Esophagus squamous epithelium (tissue), 5 donors: ENCODE data around the gene SSH3. TPM values are rescaled to one million over a fixed set of nuclear protein-coding genes. Genes with fewer than 3 reads are reported as not detected.

ENCODE experiments used
- DNase-seq: peaks from one replicate; lab custom pipeline; 2025; lab: John Stamatoyannopoulos, UW
- H3K27ac ChIP-seq, 4 donors: fragments of 200-600 bp; sonication (generic); one replicate each; pipeline ENCODE4 v1.5.1; 2016 to 2019; ENCODE audit warnings: mild to moderate bottlenecking in 1 of 4
- H3K27me3 ChIP-seq, 4 donors: fragments of 200-600 bp; sonication (generic); 1 replicate in 3 of 4; 2 replicates in 1 of 4; pipeline versions ENCODE4 v1.5.1 to v1.6.0; 2017 to 2021; ENCODE audit warnings: antibody characterized with exemption in 1 of 4
- H3K36me3 ChIP-seq, 3 donors: fragments of 200-600 bp; sonication (generic); one replicate each; pipeline ENCODE4 v1.5.1; 2016 to 2019
- H3K4me1 ChIP-seq, 3 donors: fragments of 200-600 bp; sonication (generic); one replicate each; pipeline ENCODE4 v1.5.1; 2017 to 2019
- H3K4me3 ChIP-seq, 4 donors: fragments of 200-600 bp; sonication (generic); 1 replicate in 3 of 4; 2 replicates in 1 of 4; pipeline ENCODE4 v1.5.1; 2016 to 2019; ENCODE audit warnings: mild to moderate bottlenecking in 2 of 4, moderate library complexity in 1 of 4
- H3K9me3 ChIP-seq, 3 donors: fragments of 200-600 bp; sonication (generic); one replicate each; pipeline ENCODE4 v1.5.1; 2016 to 2019
- CTCF ChIP-seq, 6 experiments: fragments of 450-650 bp in 4 of 6; fragments of 200-600 bp in 2 of 6; sonication (generic) in 2 of 6; IDR thresholded peaks; one replicate each; pipeline ENCODE4 v1.5.1; 2016 to 2019; ENCODE audit warnings: antibody characterized with exemption in 6 of 6, mild to moderate bottlenecking in 4 of 6, moderate library complexity in 4 of 6
- POLR2A ChIP-seq, 4 donors: fragments of 450-650 bp; IDR thresholded peaks; one replicate each; pipeline ENCODE4 v1.6.1; 2017; ENCODE audit warnings: antibody characterized with exemption in 4 of 4, mild to moderate bottlenecking in 4 of 4, moderate library complexity in 3 of 4
- WGBS, 2 donors: methylation state at CpG; one replicate each; pipeline ENCODE4 v1.1.5; 2018; 5-methylcytosine and 5-hydroxymethylcytosine counted together
- intact Hi-C: fragments of 100-400 bp; cut with DNase I; formaldehyde crosslinking; loops from one replicate; pipeline ENCODE4 v1.15.0; 2022
- total RNA-seq, 4 donors: library from RNA; depleted of rRNA; stranded (reverse); fragments of >200 nt; gene quantifications; one replicate each; pipeline ENCODE4 v1.1.0, GENCODE V29; 2016
- donor health status: DM: yes; HTN: yes; CAD: no.

The SSH3 gene
- total RNA-seq, 4 donors from 2014 or later: 51.4 to 78.4 (median 64.8) TPM

GRCh38 chr11:67322049-67322448, 18.7 kb downstream of the SSH3 start:
- no peak for TF ChIP-seq POLR2A (IDR thresholded peaks at IDR 0.05)
- no peak for TF ChIP-seq CTCF (IDR thresholded peaks at IDR 0.05)

GRCh38 chr11:67323526-67323925, 20.2 kb downstream of the SSH3 start:
- no peak for DNase-seq
- TF ChIP-seq CTCF (IDR thresholded peaks at IDR 0.05) (no peak), POLR2A (IDR thresholded peaks at IDR 0.05) (no peak)
- H3K4me3 ChIP-seq: no peak overlapping the region
- peaks cover 0 to 27% (median 0%) of the 10 kb centered on the region in 3 donors for H3K36me3 ChIP-seq
- WGBS, 2 donors: 84 to 94% methylated on average over 7 of the region's 7 CpGs
- no peaks in the 10 kb centered on the region for H3K9me3 ChIP-seq
- H3K27me3 ChIP-seq: no peaks in the 10 kb centered on the region
- H3K27ac ChIP-seq: no peak overlapping the region
- peaks cover 0 to 33% (median 8%) of the 10 kb centered on the region in 3 donors for H3K4me1 ChIP-seq
- intact Hi-C loops: no loop called here

More at GRCh38 chr11:67322049-67322448, 18.7 kb downstream of the SSH3 start:
- intact Hi-C loops: no loop called here
- H3K27me3 ChIP-seq: no peaks in the 10 kb centered on the region
- WGBS, 2 donors: 80 to 100% methylated on average over 1 to 2 of the region's 3 CpGs
- H3K4me3 ChIP-seq: no peak overlapping the region
- H3K9me3 ChIP-seq: no peaks in the 10 kb centered on the region
- DNase-seq: no peak
- no peak overlapping the region for H3K27ac ChIP-seq
- peaks cover 3 to 40% (median 11%) of the 10 kb centered on the region in 3 donors for H3K4me1 ChIP-seq
- peaks cover 0 to 27% (median 0%) of the 10 kb centered on the region in 3 donors for H3K36me3 ChIP-seq

DNA sequence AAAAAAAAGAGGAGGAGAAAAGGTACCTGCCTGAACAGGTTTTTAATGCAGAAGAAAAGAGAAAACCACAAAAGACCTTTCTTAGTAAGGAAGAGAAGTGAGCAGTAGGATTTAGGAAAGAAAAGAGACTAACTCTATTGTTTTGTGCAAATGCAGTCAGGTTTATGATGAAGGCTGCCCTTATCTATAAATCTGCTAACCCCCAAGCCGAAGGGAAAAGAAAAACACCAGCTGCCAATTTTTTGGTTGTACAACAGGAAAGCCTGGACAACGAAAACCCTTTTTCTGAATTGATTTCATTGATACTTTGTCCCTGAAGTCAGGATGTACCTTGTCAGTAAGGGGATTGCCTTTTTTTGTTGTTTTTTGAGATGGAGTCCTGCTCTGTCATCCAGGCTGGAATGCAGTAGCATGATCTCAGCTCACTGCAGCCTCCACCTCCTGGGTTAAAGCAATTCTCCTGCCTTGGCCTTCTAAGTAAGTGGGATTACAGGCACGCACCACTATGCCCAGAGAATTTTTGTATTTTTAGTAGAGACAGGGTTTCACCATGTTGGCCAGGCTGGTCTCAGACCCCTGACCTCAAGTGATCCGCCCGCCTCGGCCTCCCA, 28.9 kb downstream of the SSH3 start:
- Histone ChIP-seq H3K27me3 (no peaks in the 10 kb centered on the region), H3K36me3 (peaks cover 0 to 21% (median 0%) of the 10 kb centered on the region in 3 donors), H3K9me3 (no peaks in the 10 kb centered on the region), H3K4me3 (no peak overlapping the region), H3K4me1 (peaks cover 4 to 10% (median 6%) of the 10 kb centered on the region in 3 donors), H3K27ac (peak overlapping the region in 2 of 4 donors; percentile 9 to 30)
- intact Hi-C loops: no loop called here
- TF ChIP-seq POLR2A (IDR thresholded peaks at IDR 0.05) (no peak), CTCF (IDR thresholded peaks at IDR 0.05) (no peak)
- no peak for DNase-seq
- WGBS, 2 donors: 68 to 74% methylated on average over 5 to 6 of the region's 6 CpGs

DNA sequence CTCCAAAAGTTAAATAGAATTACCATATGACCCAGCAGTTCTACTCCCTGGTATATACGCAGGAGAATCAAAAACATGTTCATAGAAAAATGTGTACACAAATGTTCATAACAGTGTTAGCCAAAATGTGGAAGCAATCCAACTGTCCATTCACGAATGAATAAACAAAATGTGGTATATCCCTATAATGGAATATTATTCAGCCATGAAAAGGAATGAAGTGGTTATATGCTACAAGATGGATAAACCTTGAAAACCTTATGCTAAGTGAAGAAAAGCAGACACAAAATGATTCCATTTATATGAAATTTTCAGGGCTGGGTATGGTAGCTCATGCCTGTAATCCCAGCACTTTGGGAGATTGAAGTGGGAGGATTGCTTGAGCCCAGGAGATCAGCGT, 33.9 kb downstream of the SSH3 start:
- H3K27ac ChIP-seq: no peak overlapping the region
- intact Hi-C loops: no loop called here
- TF ChIP-seq POLR2A (IDR thresholded peaks at IDR 0.05): no peak
- TF ChIP-seq CTCF (IDR thresholded peaks at IDR 0.05): no peak
- H3K9me3 ChIP-seq: no peaks in the 10 kb centered on the region
- no peak overlapping the region for H3K4me3 ChIP-seq
- H3K36me3 ChIP-seq: peaks cover 0 to 18% (median 0%) of the 10 kb centered on the region in 3 donors
- no peaks in the 10 kb centered on the region for H3K27me3 ChIP-seq
- H3K4me1 ChIP-seq: peaks cover 2 to 7% (median 4%) of the 10 kb centered on the region in 3 donors
- WGBS, 2 donors: 86 to 94% methylated on average over 3 of the region's 3 CpGs
- no peak for DNase-seq

- intact Hi-C loops: no loop called here
- no peaks in the 10 kb centered on the region for H3K36me3 ChIP-seq
- H3K4me3 ChIP-seq: no peak overlapping the region
- WGBS, 2 donors: 59 to 93% methylated on average over 3 to 4 of the region's 4 CpGs
- no peaks in the 10 kb centered on the region for H3K27me3 ChIP-seq
- no peak for DNase-seq
- peak overlapping the region; percentile 75 to 91 (median 82) for H3K27ac ChIP-seq
- peaks cover 10 to 46% (median 14%) of the 10 kb centered on the region in 3 donors for H3K4me1 ChIP-seq
- no peaks in the 10 kb centered on the region for H3K9me3 ChIP-seq
- no peak for TF ChIP-seq CTCF (IDR thresholded peaks at IDR 0.05)
These were observed 40.9 kb downstream of the SSH3 start for GRCh38 chr11:67344264-67344663.
